ENCODE data around the gene GRK2.

DNA sequence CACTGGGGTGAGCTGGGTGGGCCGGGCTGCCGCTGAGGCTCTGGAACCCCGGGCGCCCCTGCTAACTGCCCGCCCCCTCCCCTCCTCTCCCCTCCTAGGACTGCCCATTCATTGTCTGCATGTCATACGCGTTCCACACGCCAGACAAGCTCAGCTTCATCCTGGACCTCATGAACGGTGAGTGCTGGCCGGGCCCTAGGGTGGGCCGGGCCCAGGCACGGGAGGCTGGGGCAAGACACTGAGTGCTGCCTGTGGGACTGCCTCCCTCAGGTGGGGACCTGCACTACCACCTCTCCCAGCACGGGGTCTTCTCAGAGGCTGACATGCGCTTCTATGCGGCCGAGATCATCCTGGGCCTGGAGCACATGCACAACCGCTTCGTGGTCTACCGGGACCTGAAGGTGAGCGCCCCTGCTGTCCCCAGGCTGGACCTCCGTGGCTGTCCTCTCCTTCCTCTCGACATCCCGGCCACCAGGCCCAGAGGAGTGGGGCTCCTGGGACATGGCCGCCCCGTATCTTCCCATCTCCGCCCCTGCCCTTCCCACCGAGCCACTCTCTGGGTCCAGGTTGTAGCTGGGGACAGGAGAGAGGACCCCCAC lies 15.4 kb downstream of the GRK2 start:
- TF ChIP-seq, protein P1, sequence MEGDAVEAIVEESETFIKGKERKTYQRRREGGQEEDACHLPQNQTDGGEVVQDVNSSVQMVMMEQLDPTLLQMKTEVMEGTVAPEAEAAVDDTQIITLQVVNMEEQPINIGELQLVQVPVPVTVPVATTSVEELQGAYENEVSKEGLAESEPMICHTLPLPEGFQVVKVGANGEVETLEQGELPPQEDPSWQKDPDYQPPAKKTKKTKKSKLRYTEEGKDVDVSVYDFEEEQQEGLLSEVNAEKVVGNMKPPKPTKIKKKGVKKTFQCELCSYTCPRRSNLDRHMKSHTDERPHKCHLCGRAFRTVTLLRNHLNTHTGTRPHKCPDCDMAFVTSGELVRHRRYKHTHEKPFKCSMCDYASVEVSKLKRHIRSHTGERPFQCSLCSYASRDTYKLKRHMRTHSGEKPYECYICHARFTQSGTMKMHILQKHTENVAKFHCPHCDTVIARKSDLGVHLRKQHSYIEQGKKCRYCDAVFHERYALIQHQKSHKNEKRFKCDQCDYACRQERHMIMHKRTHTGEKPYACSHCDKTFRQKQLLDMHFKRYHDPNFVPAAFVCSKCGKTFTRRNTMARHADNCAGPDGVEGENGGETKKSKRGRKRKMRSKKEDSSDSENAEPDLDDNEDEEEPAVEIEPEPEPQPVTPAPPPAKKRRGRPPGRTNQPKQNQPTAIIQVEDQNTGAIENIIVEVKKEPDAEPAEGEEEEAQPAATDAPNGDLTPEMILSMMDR (IDR thresholded peaks at IDR 0.05; ENCODE audit: low read depth, low read length): no peak
- TF ChIP-seq EZH2phosphoT487 (IDR thresholded peaks at IDR 0.05; ENCODE audit: low read depth): no peak
